ENCODE data around the gene ZBTB42.
"Not testable (repeated sequence)": the region's sequence is repeated elsewhere in the genome, so short reads cannot be mapped to it uniquely, and the experiment has no call there.

Gene ZBTB42

GRCh38 chr14:104810316-104810715, 9.4 kb downstream of the ZBTB42 start:
- DNase-seq (ENCODE audit: low read depth), result no peak

DNA sequence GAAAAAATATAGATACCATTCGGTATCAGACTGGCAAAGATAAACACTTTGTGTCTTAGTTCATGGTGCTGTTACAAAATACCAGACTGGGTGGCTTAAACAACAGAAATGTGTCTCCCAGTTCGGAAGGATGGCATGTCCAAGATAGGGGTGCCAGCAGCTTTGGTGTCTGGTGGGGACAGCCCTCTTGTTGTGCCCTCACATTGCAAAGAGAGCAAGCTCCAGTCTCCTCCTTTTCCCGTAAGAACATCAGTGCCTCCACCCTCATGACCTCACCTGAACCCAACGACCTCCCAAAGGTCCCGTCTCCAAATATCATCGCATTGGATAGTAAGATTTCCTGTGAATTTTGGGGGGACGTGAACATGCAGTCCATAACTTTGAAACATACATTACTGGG, 12.4 kb downstream of the ZBTB42 start:
- DNase-seq (ENCODE audit: low read depth), result no peak

DNA sequence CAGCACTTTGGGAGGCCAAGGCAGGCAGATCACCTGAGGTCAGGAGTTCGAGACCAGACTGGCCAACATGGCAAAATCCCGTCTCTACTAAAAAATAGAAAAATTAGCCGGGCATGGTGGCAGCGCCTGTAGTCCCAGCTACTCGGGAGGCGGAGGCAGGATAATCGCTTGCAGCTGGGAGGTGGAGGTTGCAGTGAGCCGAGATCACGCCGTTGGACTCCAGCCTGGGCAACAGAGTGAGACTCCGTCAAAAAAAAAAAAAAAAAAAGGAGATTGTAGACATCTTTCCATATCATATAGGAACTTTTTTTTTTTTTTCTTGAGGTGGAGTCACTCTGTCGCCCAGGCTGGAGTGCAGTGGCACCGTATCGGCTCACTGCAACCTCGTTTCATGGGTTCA, 13.8 kb downstream of the ZBTB42 start:
- not testable (repeated sequence) for DNase-seq (ENCODE audit: low read depth)

- no peak for DNase-seq (ENCODE audit: low read depth)
Measured at GRCh38 chr14:104816616-104816884, 15.6 kb downstream of the ZBTB42 start.

DNA sequence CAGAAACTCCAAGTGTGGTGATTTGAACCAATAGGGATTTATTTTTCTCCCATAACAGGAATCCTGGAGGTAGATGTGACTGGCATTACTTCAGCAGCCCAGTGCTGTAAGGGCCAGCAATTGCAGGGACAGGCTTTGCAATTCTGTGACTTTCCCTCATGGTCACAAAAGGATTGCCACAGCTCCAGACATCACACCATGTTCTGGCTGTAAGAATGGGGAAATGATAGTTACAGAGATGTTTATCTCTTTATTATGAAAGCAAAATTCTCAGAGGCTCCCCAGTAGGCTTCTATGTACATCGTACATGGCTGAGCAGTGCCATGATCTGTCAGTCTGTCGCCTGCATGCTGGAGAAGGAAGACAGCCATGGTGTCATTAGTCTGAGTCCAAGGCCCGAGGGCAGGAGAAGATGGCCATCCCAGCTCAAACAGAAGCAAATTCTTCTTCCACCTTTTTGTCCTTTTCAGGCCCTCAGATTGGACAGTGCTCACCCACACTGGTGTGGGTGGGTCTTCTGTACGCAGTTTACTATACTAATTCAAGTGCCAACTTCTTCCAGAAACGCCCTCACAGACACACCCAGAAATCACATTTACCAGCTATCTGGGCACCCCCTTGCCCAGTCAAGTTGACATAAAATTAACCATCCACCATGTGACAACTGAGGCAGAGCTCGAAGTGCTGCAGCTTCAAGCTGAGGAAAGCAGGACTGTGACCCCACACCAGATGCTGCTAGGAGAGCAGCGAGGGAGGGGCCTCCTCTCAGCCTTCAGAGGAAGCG, 17.2 kb downstream of the ZBTB42 start:
- no peak for DNase-seq (ENCODE audit: low read depth)

DNA sequence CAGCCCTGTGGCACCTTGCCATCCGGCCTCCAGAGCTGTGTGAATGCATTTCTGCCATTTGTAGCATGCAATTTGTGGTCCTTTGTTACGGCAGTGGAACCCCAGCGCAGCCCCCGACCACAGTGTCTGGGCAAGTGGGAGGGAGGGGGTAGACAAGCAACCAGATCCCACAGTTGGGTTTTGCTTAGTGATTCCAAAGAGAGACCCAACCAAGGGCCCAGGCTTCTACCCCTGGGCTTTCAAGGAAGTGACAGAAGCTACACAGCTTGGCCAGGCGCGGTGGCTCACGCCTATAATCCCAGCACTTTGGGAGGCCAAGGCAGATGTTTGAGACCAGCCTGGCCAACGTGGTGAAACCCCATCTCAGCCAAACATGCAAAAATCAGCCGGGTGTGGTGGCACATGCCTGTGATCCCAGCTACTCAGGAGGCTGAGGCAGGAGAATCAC, 17.8 kb downstream of the ZBTB42 start:
- DNase-seq (ENCODE audit: low read depth), result no peak

DNA sequence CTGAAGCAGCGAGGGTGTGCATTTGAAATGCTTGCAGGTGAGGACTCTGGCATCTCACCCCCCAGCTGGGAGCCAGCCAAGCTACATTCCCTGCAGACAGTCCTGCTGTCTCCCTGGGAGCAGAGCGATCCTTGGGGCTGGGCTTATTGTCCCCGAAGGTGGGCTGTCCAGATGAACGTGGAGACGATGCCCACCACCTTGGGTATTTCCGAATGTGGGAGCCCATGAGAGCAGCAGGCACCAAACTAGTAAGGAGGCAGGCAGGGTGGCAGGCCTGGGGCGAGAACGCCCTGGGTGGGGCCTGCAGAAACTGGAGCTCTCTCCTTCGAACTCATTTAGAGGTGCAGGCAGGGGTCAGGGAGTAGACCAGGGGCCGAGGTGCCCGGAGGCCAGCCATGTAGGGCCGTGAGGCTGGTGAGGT, 18.5 kb downstream of the ZBTB42 start:
- DNase-seq (ENCODE audit: low read depth), result no peak

- DNase-seq (ENCODE audit: low read depth), result peak; percentile 78
Measured at GRCh38 chr14:104820669-104821228, 19.8 kb downstream of the ZBTB42 start.

GRCh38 chr14:104821229-104821945, 20.5 kb downstream of the ZBTB42 start:
- DNase-seq (ENCODE audit: low read depth), result no peak

- no peak for DNase-seq (ENCODE audit: low read depth)
Measured at GRCh38 chr14:104821971-104822608, 21.2 kb downstream of the ZBTB42 start.

GRCh38 chr14:104822821-104823615, 22.1 kb downstream of the ZBTB42 start:
- DNase-seq (ENCODE audit: low read depth), result no peak

DNA sequence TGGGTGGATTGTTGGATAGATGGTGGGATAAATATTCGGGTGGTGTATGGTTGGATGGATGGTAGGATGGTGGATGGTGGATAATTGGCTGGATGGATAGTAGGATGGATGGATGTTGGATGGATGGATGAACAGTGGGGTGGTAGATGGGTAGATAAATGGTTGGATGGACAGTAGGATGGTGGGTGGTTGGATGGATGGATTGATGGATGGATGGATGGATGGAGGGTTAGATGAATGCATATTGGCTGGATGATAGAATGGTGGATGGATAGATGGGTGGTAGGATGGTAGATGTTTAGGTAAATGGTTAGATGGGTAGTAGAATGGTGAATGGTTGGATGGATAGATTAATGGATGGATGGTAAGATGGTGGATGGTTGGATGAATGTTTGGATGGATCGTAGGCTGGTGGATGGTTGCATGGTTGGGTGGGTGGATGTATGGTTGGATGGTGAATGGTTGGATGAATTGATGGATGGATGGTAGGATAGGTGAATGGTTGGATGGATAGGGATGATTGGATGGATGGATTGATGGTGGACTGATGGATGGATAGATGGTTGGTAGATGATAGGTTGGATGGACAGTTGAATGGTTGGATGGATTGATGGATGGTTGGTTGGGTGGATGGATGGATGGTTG, 23.6 kb downstream of the ZBTB42 start:
- DNase-seq (ENCODE audit: low read depth), result no peak

- DNase-seq (ENCODE audit: low read depth), result peak; percentile 85
Measured at GRCh38 chr14:104826189-104826860, 25.4 kb downstream of the ZBTB42 start.

DNA sequence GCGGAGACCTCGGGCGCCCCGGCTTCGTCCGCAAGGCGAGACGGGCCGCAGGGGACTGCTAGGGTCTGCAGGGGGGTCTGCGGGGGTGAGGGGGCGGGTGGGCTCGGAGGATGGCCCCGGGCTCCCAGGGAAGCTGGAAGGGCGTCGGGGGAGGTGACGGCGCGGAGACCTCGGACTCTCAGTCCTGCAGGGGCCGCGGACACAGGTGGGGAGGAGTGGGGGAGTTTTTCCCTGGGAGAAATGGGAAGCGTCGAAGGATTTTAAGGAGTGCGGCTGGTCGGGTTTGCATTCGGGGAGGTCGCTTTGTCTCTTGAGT, 25.9 kb downstream of the ZBTB42 start:
- no peak for DNase-seq (ENCODE audit: low read depth)

DNA sequence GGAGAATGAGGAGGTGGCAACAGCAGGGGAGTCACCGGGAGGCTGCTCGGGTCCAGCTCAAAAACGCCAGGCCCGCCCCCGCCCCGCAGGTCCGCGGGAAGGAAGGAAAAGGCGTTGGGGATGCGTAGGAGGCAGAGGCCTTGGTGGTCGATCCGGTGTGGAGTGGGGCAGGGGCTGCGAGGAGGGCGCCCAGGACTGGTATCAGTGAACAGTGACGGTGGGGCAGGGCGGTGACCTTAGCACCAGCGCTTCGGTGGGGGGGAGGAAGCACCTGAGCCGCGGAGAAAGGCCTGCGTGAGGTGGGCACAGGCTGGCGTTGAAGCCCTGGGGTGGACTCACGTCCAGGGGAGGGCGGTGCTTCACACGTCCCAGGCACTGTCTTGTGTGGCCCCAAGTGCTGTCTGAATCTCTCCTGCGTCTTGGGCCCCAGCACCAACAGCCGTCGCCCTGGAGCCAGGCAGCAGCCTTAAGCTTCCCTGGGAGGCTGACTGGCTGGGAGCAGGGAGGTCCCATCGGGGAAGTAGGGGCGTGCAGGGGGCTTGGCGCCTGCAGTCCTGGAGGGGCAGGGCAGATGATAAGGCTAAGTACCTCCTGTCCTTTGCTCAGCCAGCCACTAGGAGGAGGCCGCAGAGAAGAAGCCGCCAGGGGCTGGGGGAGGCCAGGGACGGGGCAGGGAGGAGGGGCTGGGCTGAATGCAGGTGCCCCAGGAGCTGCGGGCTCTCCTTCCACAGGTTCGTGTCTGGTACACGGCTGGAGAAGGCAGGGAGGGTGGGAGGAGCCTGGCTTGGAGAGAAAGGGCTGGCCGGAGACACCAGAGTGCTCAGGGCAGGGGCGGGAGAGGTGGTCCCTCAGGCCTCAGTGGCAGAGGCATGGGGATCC, 26.5 kb downstream of the ZBTB42 start:
- peak; percentile 38 for DNase-seq (ENCODE audit: low read depth)

GRCh38 chr14:104830781-104831180, 29.9 kb downstream of the ZBTB42 start:
- DNase-seq (ENCODE audit: low read depth), result no peak

GRCh38 chr14:104836171-104836935, 35.5 kb downstream of the ZBTB42 start:
- DNase-seq (ENCODE audit: low read depth), result not testable (repeated sequence)

GRCh38 chr14:104841730-104842129, 40.8 kb downstream of the ZBTB42 start:
- no peak for DNase-seq (ENCODE audit: low read depth)

DNA sequence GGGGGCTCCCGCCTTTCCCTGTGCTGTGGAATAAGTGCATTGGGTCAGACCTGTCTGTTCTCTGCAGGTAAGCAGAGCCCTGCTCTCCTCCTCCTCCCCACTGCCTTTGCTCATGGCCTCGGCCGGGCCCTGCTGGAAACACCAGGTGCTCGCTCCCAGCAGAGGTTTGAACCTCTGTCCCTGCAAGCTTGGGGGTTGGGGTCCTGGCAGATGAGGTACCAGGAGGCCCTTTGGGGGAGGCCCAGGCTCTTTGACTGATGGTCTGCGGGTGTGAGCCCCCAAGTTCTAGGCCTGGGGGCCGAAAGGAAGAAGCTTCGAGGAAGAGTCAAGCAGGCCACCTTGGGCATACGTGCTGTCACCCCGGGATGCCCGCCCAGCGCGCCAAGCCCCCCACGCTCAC, 42.1 kb downstream of the ZBTB42 start:
- no peak for DNase-seq (ENCODE audit: low read depth)
